ENCODE data around the gene MYCBPAP. TPM values are rescaled to one million over a fixed set of nuclear protein-coding genes. Genes with fewer than 3 reads are reported as not detected.

The MYCBPAP gene
- total RNA-seq, 4 donors from 2014 or later: 0.64 to 3.7 (median 2.7) TPM; not detected in 1

DNA sequence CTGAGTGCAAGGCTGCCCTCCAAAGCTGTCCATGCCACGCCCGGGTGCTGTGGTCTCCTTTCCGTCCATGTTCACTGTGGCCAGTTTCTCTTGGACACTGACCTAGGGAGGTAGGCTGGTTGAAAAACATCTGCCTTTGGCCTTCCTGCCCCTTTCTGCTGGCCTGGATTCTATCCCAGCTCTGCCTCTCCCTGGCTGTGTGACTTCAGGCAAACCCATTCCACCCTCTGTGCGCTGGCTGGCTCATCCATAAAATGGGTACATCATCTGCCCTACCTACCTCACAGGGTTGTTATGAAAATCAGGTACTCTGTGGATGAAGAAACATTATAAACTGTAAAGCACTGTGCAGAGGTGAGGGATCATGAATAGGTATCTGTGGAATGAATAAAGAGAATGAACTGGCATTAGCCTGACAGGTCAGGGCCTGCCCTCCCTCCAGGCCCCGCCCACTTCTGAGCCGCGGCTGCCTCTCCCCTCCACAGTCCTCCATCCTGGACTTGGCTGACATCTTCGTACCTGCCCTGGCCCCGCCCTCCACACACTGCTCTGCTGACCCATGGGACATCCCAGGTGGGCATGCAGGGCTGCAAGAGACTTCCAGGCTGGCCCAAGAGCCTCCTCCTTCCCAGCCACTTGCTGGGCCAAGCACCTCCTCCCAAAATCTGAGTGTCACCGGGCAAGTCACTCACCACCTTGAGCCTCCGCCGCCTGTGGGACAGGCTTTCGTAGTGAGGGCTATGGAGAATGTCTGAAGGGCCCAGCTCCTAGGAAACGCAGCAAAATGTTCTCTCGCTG lies 31.7 kb downstream of the MYCBPAP start:
- no peaks in the 10 kb centered on the region for H3K36me3 ChIP-seq
- no peaks in the 10 kb centered on the region for H3K9me3 ChIP-seq
- H3K27me3 ChIP-seq: no peaks in the 10 kb centered on the region
- TF ChIP-seq EP300 (IDR thresholded peaks at IDR 0.05; ENCODE audit: low read depth): no peak
- TF ChIP-seq POLR2AphosphoS5 (IDR thresholded peaks at IDR 0.05): no peak
- TF ChIP-seq, protein P1, sequence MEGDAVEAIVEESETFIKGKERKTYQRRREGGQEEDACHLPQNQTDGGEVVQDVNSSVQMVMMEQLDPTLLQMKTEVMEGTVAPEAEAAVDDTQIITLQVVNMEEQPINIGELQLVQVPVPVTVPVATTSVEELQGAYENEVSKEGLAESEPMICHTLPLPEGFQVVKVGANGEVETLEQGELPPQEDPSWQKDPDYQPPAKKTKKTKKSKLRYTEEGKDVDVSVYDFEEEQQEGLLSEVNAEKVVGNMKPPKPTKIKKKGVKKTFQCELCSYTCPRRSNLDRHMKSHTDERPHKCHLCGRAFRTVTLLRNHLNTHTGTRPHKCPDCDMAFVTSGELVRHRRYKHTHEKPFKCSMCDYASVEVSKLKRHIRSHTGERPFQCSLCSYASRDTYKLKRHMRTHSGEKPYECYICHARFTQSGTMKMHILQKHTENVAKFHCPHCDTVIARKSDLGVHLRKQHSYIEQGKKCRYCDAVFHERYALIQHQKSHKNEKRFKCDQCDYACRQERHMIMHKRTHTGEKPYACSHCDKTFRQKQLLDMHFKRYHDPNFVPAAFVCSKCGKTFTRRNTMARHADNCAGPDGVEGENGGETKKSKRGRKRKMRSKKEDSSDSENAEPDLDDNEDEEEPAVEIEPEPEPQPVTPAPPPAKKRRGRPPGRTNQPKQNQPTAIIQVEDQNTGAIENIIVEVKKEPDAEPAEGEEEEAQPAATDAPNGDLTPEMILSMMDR (IDR thresholded peaks at IDR 0.05): no peak
- 72% methylated on average over 15 of the region's 15 CpGs; no CpG with 5 or more reads in 1 of the 2 donors for WGBS, 2 donors (ENCODE audit: low coverage in 1 of 2)
- DNase-seq: peak; percentile 76
- peak overlapping the region; percentile 84 to 93 (median 86) for H3K27ac ChIP-seq
- intact Hi-C loops (cut with DNase I; ENCODE audit: low total_unique reads): loop anchor here (10.0 kb wide), 1 partner anchor 55 kb away; no protein-coding TSS in a partner anchor
- no peak overlapping the region for H3K4me3 ChIP-seq
- in situ Hi-C loops (cut with MboI; ENCODE audit: low pct_ligation_motif_present in 1 of 4, low pct_unique_long_range_greater_than_20kb in 1 of 4, low sequenced_read_pairs in 3 of 4): loop anchor here (10.0 to 25.0 kb wide), 7 partner anchors 55 to 422 kb away; partner anchors contain the start of gene WFIKKN2 (in 2 of the 4)
- H3K4me1 ChIP-seq: peaks cover 9 to 56% (median 47%) of the 10 kb centered on the region in 4 donors

DNA sequence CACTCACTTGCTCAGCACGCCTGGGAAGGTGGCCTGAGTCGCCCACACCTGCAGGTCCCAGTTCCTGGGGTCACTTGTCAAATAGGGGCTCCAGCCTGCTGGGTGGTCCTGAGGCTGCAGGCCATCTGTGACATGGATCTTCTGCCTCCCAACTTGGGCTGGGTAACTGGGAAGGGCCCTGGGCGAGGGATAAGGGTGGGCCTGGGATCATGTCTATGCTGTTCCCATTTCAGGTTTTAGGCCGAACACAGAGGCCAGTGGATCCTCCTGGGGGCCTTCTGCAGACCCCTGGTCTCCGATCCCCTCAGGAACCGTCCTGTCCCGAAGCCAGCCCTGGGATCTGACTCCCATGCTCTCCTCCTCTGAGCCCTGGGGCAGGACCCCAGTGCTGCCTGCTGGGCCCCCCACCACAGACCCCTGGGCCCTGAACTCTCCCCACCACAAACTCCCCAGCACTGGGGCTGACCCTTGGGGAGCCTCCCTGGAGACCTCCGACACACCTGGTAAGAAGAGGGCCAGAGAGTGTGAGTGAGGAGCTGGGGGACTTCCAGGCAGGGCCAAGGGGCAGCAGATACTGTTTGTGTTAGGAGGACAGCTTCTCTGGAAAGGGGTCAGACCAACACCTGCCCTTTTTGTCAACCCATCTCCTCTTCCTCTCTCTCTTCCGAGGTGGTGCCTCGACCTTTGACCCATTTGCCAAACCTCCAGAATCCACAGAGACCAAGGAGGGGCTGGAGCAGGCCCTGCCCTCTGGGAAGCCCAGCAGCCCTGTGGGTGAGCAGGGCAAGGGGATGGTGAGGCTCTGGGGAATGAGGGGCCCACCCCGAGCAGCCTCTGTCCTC lies 32.5 kb downstream of the MYCBPAP start:
- Histone ChIP-seq H3K4me3 (peak overlapping the region in 2 of 4 donors; percentile 42 to 57), H3K27ac (peak overlapping the region; percentile 84 to 93 (median 86)), H3K9me3 (no peaks in the 10 kb centered on the region), H3K4me1 (peaks cover 9 to 64% (median 47%) of the 10 kb centered on the region in 4 donors), H3K27me3 (no peaks in the 10 kb centered on the region), H3K36me3 (no peaks in the 10 kb centered on the region)
- DNase-seq: no peak
- 82% methylated on average over 11 of the region's 11 CpGs; no CpG with 5 or more reads in 1 of the 2 donors for WGBS, 2 donors (ENCODE audit: low coverage in 1 of 2)
- intact Hi-C loops (cut with DNase I; ENCODE audit: low total_unique reads) (loop anchor here (10.0 kb wide), 1 partner anchor 56 kb away; no protein-coding TSS in a partner anchor), in situ Hi-C loops (cut with MboI; ENCODE audit: low pct_ligation_motif_present in 1 of 4, low pct_unique_long_range_greater_than_20kb in 1 of 4, low sequenced_read_pairs in 3 of 4) (loop anchor here (10.0 to 25.0 kb wide), 7 partner anchors 56 to 422 kb away; partner anchors contain the start of gene WFIKKN2 (in 2 of the 4))
- TF ChIP-seq, protein P1 (IDR thresholded peaks at IDR 0.05): no peak
- TF ChIP-seq POLR2AphosphoS5 (IDR thresholded peaks at IDR 0.05) (no peak), POLR2A (IDR thresholded peaks at IDR 0.05) (no peak), EP300 (IDR thresholded peaks at IDR 0.05; ENCODE audit: low read depth) (no peak)

DNA sequence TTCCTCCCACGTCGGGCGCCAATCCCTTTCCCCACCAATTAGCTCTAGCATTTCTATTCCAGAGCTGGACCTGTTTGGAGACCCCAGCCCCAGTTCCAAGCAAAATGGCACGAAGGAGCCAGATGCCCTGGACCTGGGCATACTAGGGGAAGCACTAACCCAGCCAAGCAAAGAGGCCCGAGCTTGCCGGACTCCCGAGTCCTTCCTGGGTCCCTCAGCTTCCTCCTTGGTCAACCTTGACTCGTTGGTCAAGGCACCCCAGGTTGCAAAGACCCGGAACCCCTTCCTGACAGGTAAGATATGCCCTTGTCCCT lies 33.1 kb downstream of the MYCBPAP start:
- no peak for DNase-seq
- intact Hi-C loops (cut with DNase I; ENCODE audit: low total_unique reads) (loop anchor here (10.0 kb wide), 1 partner anchor 57 kb away; no protein-coding TSS in a partner anchor), in situ Hi-C loops (cut with MboI; ENCODE audit: low pct_ligation_motif_present in 1 of 4, low pct_unique_long_range_greater_than_20kb in 1 of 4, low sequenced_read_pairs in 3 of 4) (loop anchor here (10.0 to 25.0 kb wide), 7 partner anchors 57 to 421 kb away; partner anchors contain the start of gene WFIKKN2 (in 2 of the 4))
- H3K4me1 ChIP-seq: peaks cover 9 to 64% (median 47%) of the 10 kb centered on the region in 4 donors
- TF ChIP-seq POLR2AphosphoS5 (IDR thresholded peaks at IDR 0.05): no peak
- TF ChIP-seq EP300 (IDR thresholded peaks at IDR 0.05; ENCODE audit: low read depth): no peak
- TF ChIP-seq, protein P1 (IDR thresholded peaks at IDR 0.05): no peak
- TF ChIP-seq POLR2A (IDR thresholded peaks at IDR 0.05): no peak
- WGBS, 2 donors (ENCODE audit: low coverage in 1 of 2): 49% methylated on average over 9 of the region's 9 CpGs; no CpG with 5 or more reads in 1 of the 2 donors
- peak overlapping the region; percentile 84 to 93 (median 86) for H3K27ac ChIP-seq
- H3K4me3 ChIP-seq: peak overlapping the region in 3 of 4 donors; percentile 33 to 57 (median 42)
- no peaks in the 10 kb centered on the region for H3K9me3 ChIP-seq
- no peaks in the 10 kb centered on the region for H3K27me3 ChIP-seq
- H3K36me3 ChIP-seq: no peaks in the 10 kb centered on the region

Data from transverse colon (tissue), 4 donors.